B cell (primary cell): ENCODE measurements around the gene APIP.

ENCODE experiments used
- CTCF ChIP-seq: fragments of 200-600 bp; IDR thresholded peaks from one replicate; pipeline ENCODE4 v1.8.0; 2022; ENCODE audit warnings: antibody characterized with exemption, mild to moderate bottlenecking
- EZH2 ChIP-seq: IDR thresholded peaks from 2 replicates; pipeline ENCODE4 v1.6.1; 2012; ENCODE audit warnings: borderline replicate concordance, low read depth, mild to moderate bottlenecking, moderate library complexity, low read length; ENCODE audit not compliant: insufficient read depth, poor library complexity, severe bottlenecking

- no peak for TF ChIP-seq CTCF
- no peak for TF ChIP-seq EZH2
Observed at GRCh38 chr11:34881900-34882299, 34.3 kb downstream of the APIP start.
